Measurements from ENCODE around the gene CMAS. TPM values are rescaled to one million over a fixed set of nuclear protein-coding genes. Genes with fewer than 3 reads are reported as not detected.
"Not testable (repeated sequence)": the region's sequence is repeated elsewhere in the genome, so short reads cannot be mapped to it uniquely, and the experiment has no call there.

Gene CMAS
- total RNA-seq, 1 experiment from 2014 or later, result 69.0 TPM

- TF ChIP-seq PREB (CRISPR knock-in tag; IDR thresholded peaks at IDR 0.05; ENCODE audit: borderline replicate concordance), result no peak
Observed at GRCh38 chr12:22089486-22089885, 43.5 kb downstream of the CMAS start (continued).

- H3K4me1 Mint-ChIP-seq; POLR2A ChIA-PET; H3K27me3 Mint-ChIP-seq (ENCODE audit: low read depth); H3K36me3 Mint-ChIP-seq; CTCF ChIA-PET; H3K27ac Mint-ChIP-seq; H3K4me3 Mint-ChIP-seq; H3K9me3 Mint-ChIP-seq; DNase-seq (ENCODE audit: low spot score); ATAC-seq: not testable (repeated sequence)
Observed at GRCh38 chr12:22099062-22099461, 53.0 kb downstream of the CMAS start.

GRCh38 chr12:22100958-22101748, 55.1 kb downstream of the CMAS start:
- ATAC-seq (peak; percentile 93), DNase-seq (ENCODE audit: low spot score) (peak; percentile 44)
- H3K4me1 Mint-ChIP-seq, result no peaks in the 10 kb centered on the region
- H3K9me3 Mint-ChIP-seq, result no peaks in the 10 kb centered on the region
- no peak overlapping the region for H3K4me3 Mint-ChIP-seq
- no peaks in the 10 kb centered on the region for H3K27me3 Mint-ChIP-seq (ENCODE audit: low read depth)
- TF ChIP-seq ZNF263 (CRISPR knock-in tag; IDR thresholded peaks at IDR 0.05; ENCODE audit: low read depth), result no peak
- TF ChIP-seq CTCF (IDR thresholded peaks at IDR 0.05), result peak; percentile 36; the same call in 1 of the 2 replicates
- ChIA-PET CTCF (interaction anchor here (0.6 to 3.8 kb wide), 6 partner anchors 10 to 342 kb away, joined by 3 to 22 read pairs (median 5); partner anchors contain the start of gene ST8SIA1), POLR2A (no interaction called here)
- no peaks in the 10 kb centered on the region for H3K36me3 Mint-ChIP-seq
- H3K27ac Mint-ChIP-seq, result no peak overlapping the region

GRCh38 chr12:22101749-22102243, 55.8 kb downstream of the CMAS start:
- POLR2A ChIA-PET, result no interaction called here
- Mint-ChIP-seq H3K4me3 (no peak overlapping the region), H3K36me3 (no peaks in the 10 kb centered on the region), H3K27me3 (ENCODE audit: low read depth) (no peaks in the 10 kb centered on the region), H3K4me1 (no peaks in the 10 kb centered on the region), H3K9me3 (no peaks in the 10 kb centered on the region), H3K27ac (no peak overlapping the region)
- no peak for TF ChIP-seq TEAD4 (CRISPR knock-in tag; IDR thresholded peaks at IDR 0.05)
- no peak for TF ChIP-seq CBFB (CRISPR knock-in tag; IDR thresholded peaks at IDR 0.05; ENCODE audit: low read depth)
- no peak for TF ChIP-seq ZNF219 (CRISPR knock-in tag; IDR thresholded peaks at IDR 0.05; ENCODE audit: borderline replicate concordance)
- TF ChIP-seq HMGXB4 (CRISPR knock-in tag; IDR thresholded peaks at IDR 0.05), result no peak
- TF ChIP-seq NR3C1 (CRISPR knock-in tag; conservative IDR thresholded peaks at IDR 0.05; ENCODE audit: low read depth), result no peak
- TF ChIP-seq USF2 (CRISPR knock-in tag; IDR thresholded peaks at IDR 0.05), result no peak
- no peak for TF ChIP-seq NFATC4 (CRISPR knock-in tag; IDR thresholded peaks at IDR 0.05)
- TF ChIP-seq JAZF1 (CRISPR knock-in tag; IDR thresholded peaks at IDR 0.05), result no peak
- TF ChIP-seq FOXK1 (CRISPR knock-in tag; IDR thresholded peaks at IDR 0.05), result no peak
- TF ChIP-seq SMAD3 (CRISPR knock-in tag; IDR thresholded peaks at IDR 0.05; ENCODE audit: borderline replicate concordance), result no peak
- no peak for TF ChIP-seq RORB (CRISPR knock-in tag; IDR thresholded peaks at IDR 0.05)
- TF ChIP-seq ATF3 (CRISPR knock-in tag; conservative IDR thresholded peaks at IDR 0.05), result no peak
- no peak for TF ChIP-seq PRRX2 (CRISPR knock-in tag; IDR thresholded peaks at IDR 0.05)
- TF ChIP-seq STAT6 (CRISPR knock-in tag; conservative IDR thresholded peaks at IDR 0.05; ENCODE audit: low read depth), result no peak
- no peak for TF ChIP-seq ESRRA (CRISPR knock-in tag; IDR thresholded peaks at IDR 0.05; ENCODE audit: borderline replicate concordance)
- TF ChIP-seq ZNF423 (CRISPR knock-in tag; IDR thresholded peaks at IDR 0.05), result no peak
- no peak for TF ChIP-seq NR2C2 (CRISPR knock-in tag; IDR thresholded peaks at IDR 0.05)
- no peak for TF ChIP-seq MXD4 (CRISPR knock-in tag; IDR thresholded peaks at IDR 0.05; ENCODE audit: borderline replicate concordance)
- DNase-seq (ENCODE audit: low spot score) (no peak), ATAC-seq (no peak)
- CTCF ChIA-PET, result interaction anchor here (1.1 to 3.8 kb wide), 5 partner anchors 10 to 341 kb away, joined by 3 to 22 read pairs (median 6); partner anchors contain the start of gene ST8SIA1

Measured in WTC11 (cell line).